ENCODE data around the gene GZMM.

GZMM gene

GRCh38 chr19:530134-531008 lies 13.5 kb upstream of the GZMM start:
- Histone ChIP-seq H2AK5ac (ENCODE audit: low read length, severe bottlenecking) (no peak overlapping the region), H3K27ac (ENCODE audit: low read length, poor library complexity, severe bottlenecking) (no peak overlapping the region), H3K14ac (ENCODE audit: low read length in 2 of 2) (peak overlapping the region in 1 of 2 experiments; percentile 88)

GRCh38 chr19:531009-531752 lies 12.7 kb upstream of the GZMM start:
- Histone ChIP-seq H2AFZ (ENCODE audit: low read depth, low read length) (peak overlapping the region; percentile 56), H2AK5ac (ENCODE audit: low read length, severe bottlenecking) (no peak overlapping the region), H3K9ac (ENCODE audit: low read length) (peak overlapping the region; percentile 83), H2BK5ac (ENCODE audit: low read depth, low read length, poor library complexity, severe bottlenecking) (peak overlapping the region; percentile 91), H3K4ac (ENCODE audit: low read depth in 1 of 2, low read length in 2 of 2) (peak overlapping the region; percentile 78 to 95), H4K8ac (ENCODE audit: low read length) (peak overlapping the region; percentile 95), H3K14ac (ENCODE audit: low read length in 2 of 2) (peak overlapping the region in 1 of 2 experiments; percentile 45), H2BK15ac (ENCODE audit: low read depth, poor library complexity, severe bottlenecking) (peak overlapping the region; percentile 94), H3K4me1 (ENCODE audit: control insufficient read depth, insufficient read depth, low read depth, low read length) (peaks cover 36% of the 10 kb centered on the region), H2BK120ac (ENCODE audit: low read depth, low read length) (peak overlapping the region; percentile 67), H2BK12ac (ENCODE audit: low read length in 2 of 2) (peak overlapping the region in 1 of 2 experiments; percentile 76), H3K4me3 (ENCODE audit: insufficient read depth in 1 of 2, low read depth in 1 of 2, low read length in 2 of 2) (peak overlapping the region; percentile 85 to 88), H3K36me3 (ENCODE audit: control insufficient read depth in 1 of 2, insufficient read depth in 2 of 2, low read depth in 1 of 2, low read length in 2 of 2) (peaks cover 2 to 21% of the 10 kb centered on the region in 2 experiments), H3K9me3 (ENCODE audit: control insufficient read depth, low read length) (no peaks in the 10 kb centered on the region), H4K91ac (ENCODE audit: low read length) (peak overlapping the region; percentile 95), H3K27ac (ENCODE audit: low read length, poor library complexity, severe bottlenecking) (no peak overlapping the region), H3K27me3 (ENCODE audit: control insufficient read depth in 1 of 2, insufficient read depth in 1 of 2, low read length in 2 of 2) (peaks cover 0 to 3% of the 10 kb centered on the region in 2 experiments), H3K4me2 (ENCODE audit: low read length, poor library complexity, severe bottlenecking) (peak overlapping the region; percentile 83), H3K23ac (ENCODE audit: low read length in 2 of 2) (peak overlapping the region in 1 of 2 experiments; percentile 11), H3K18ac (ENCODE audit: low read depth in 1 of 2, low read length in 2 of 2) (peak overlapping the region; percentile 93 to 95), H3K79me1 (replicated peaks; ENCODE audit: low read length, poor library complexity, severe bottlenecking) (no peaks in the 10 kb centered on the region)
- peak; percentile 80 for DNase-seq
- WGBS = under 1% methylated on average over 54 of the region's 103 CpGs

More at GRCh38 chr19:530134-531008, 13.5 kb upstream of the GZMM start:
- WGBS = 73% methylated on average over 38 of the region's 38 CpGs
- Histone ChIP-seq H2AFZ (ENCODE audit: low read depth, low read length) (peak overlapping the region; percentile 56), H4K8ac (ENCODE audit: low read length) (peak overlapping the region; percentile 95), H2BK12ac (ENCODE audit: low read length in 2 of 2) (peak overlapping the region; percentile 2 to 98), H2BK5ac (ENCODE audit: low read depth, low read length, poor library complexity, severe bottlenecking) (no peak overlapping the region), H3K79me1 (replicated peaks; ENCODE audit: low read length, poor library complexity, severe bottlenecking) (no peaks in the 10 kb centered on the region), H3K4me1 (ENCODE audit: control insufficient read depth, insufficient read depth, low read depth, low read length) (peaks cover 28% of the 10 kb centered on the region), H3K36me3 (ENCODE audit: control insufficient read depth in 1 of 2, insufficient read depth in 2 of 2, low read depth in 1 of 2, low read length in 2 of 2) (peaks cover 0 to 13% of the 10 kb centered on the region in 2 experiments), H2BK15ac (ENCODE audit: low read depth, poor library complexity, severe bottlenecking) (no peak overlapping the region), H3K9me3 (ENCODE audit: control insufficient read depth, low read length) (no peaks in the 10 kb centered on the region), H3K27me3 (ENCODE audit: control insufficient read depth in 1 of 2, insufficient read depth in 1 of 2, low read length in 2 of 2) (peaks cover 0 to 9% of the 10 kb centered on the region in 2 experiments), H3K23ac (ENCODE audit: low read length in 2 of 2) (peak overlapping the region in 1 of 2 experiments; percentile 89), H3K9ac (ENCODE audit: low read length) (peak overlapping the region; percentile 83), H2BK120ac (ENCODE audit: low read depth, low read length) (no peak overlapping the region), H3K4me2 (ENCODE audit: low read length, poor library complexity, severe bottlenecking) (peak overlapping the region; percentile 83), H3K4me3 (ENCODE audit: insufficient read depth in 1 of 2, low read depth in 1 of 2, low read length in 2 of 2) (peak overlapping the region; percentile 85 to 88), H3K4ac (ENCODE audit: low read depth in 1 of 2, low read length in 2 of 2) (peak overlapping the region in 1 of 2 experiments; percentile 84), H4K91ac (ENCODE audit: low read length) (peak overlapping the region; percentile 55), H3K18ac (ENCODE audit: low read depth in 1 of 2, low read length in 2 of 2) (peak overlapping the region in 1 of 2 experiments; percentile 57)
- DNase-seq = no peak

- H3K36me3 ChIP-seq (ENCODE audit: control insufficient read depth in 1 of 2, insufficient read depth in 2 of 2, low read depth in 1 of 2, low read length in 2 of 2) = peaks cover 10 to 29% of the 10 kb centered on the region in 2 experiments
- peak within 1 kb of the TSS; percentile 88 to 89 for H3K4me3 ChIP-seq (ENCODE audit: insufficient read depth in 1 of 2, low read depth in 1 of 2, low read length in 2 of 2)
- H2BK12ac ChIP-seq (ENCODE audit: low read length in 2 of 2) = peak within 1 kb of the TSS in 1 of 2 experiments; percentile 76
- H2BK5ac ChIP-seq (ENCODE audit: low read depth, low read length, poor library complexity, severe bottlenecking) = peak within 1 kb of the TSS; percentile 91
- no peaks in the 10 kb centered on the region for H3K27me3 ChIP-seq (ENCODE audit: control insufficient read depth in 1 of 2, insufficient read depth in 1 of 2, low read length in 2 of 2)
- peak within 1 kb of the TSS; percentile 94 for H2BK15ac ChIP-seq (ENCODE audit: low read depth, poor library complexity, severe bottlenecking)
- under 1% methylated on average over 70 of the region's 84 CpGs for WGBS
- H4K91ac ChIP-seq (ENCODE audit: low read length) = peak within 1 kb of the TSS; percentile 95
- no peak within 1 kb of the TSS for H2AK5ac ChIP-seq (ENCODE audit: low read length, severe bottlenecking)
- peaks cover 6% of the 10 kb centered on the region for H3K79me1 ChIP-seq (replicated peaks; ENCODE audit: low read length, poor library complexity, severe bottlenecking)
- peak within 1 kb of the TSS; percentile 97 for H3K4me2 ChIP-seq (ENCODE audit: low read length, poor library complexity, severe bottlenecking)
- H4K8ac ChIP-seq (ENCODE audit: low read length) = peak within 1 kb of the TSS; percentile 95
- H3K14ac ChIP-seq (ENCODE audit: low read length in 2 of 2) = peak within 1 kb of the TSS; percentile 80 to 81
- peak within 1 kb of the TSS; percentile 67 for H2BK120ac ChIP-seq (ENCODE audit: low read depth, low read length)
- peak within 1 kb of the TSS; percentile 78 to 95 for H3K4ac ChIP-seq (ENCODE audit: low read depth in 1 of 2, low read length in 2 of 2)
- H3K4me1 ChIP-seq (ENCODE audit: control insufficient read depth, insufficient read depth, low read depth, low read length) = peaks cover 37% of the 10 kb centered on the region
- peak within 1 kb of the TSS; percentile 93 to 95 for H3K18ac ChIP-seq (ENCODE audit: low read depth in 1 of 2, low read length in 2 of 2)
- no peaks in the 10 kb centered on the region for H3K9me3 ChIP-seq (ENCODE audit: control insufficient read depth, low read length)
- H2AFZ ChIP-seq (ENCODE audit: low read depth, low read length) = peak within 1 kb of the TSS; percentile 56
- H3K27ac ChIP-seq (ENCODE audit: low read length, poor library complexity, severe bottlenecking) = peak within 1 kb of the TSS; percentile 88
- peak within 1 kb of the TSS; percentile 91 for H3K9ac ChIP-seq (ENCODE audit: low read length)
- H3K23ac ChIP-seq (ENCODE audit: low read length in 2 of 2) = peak within 1 kb of the TSS in 1 of 2 experiments; percentile 81
- no peak for DNase-seq
These were observed 11.9 kb upstream of the GZMM start, which contains the start of gene CDC34 for GRCh38 chr19:531753-532560. CDC34 (plus strand) TSS chr19:531760; CDS start chr19:531932, 172 bp downstream.
